Epithelial cell of proximal tubule (primary cell): ENCODE results near the gene ZNF513. TPM values are rescaled to one million over a fixed set of nuclear protein-coding genes. Genes with fewer than 3 reads are reported as not detected.
"Not testable (repeated sequence)": the region's sequence is repeated elsewhere in the genome, so short reads cannot be mapped to it uniquely, and the experiment has no call there.

Experiments
- DNase-seq: peaks from one replicate; pipeline ENCODE4 v3.0.0-alpha.2; 2011; ENCODE audit warnings: low read depth
- H3K4me3 ChIP-seq: 2 replicates; pipeline ENCODE4 v1.5.1; 2011; ENCODE audit warnings: low read depth, mild to moderate bottlenecking, low read length
- CTCF ChIP-seq: conservative IDR thresholded peaks from 2 replicates; pipeline ENCODE4 v1.5.1; 2012; ENCODE audit warnings: low read depth, mild to moderate bottlenecking, low read length
- total RNA-seq: library from RNA; depleted of rRNA; stranded (reverse); fragments of >200 nt; gene quantifications from 2 replicates; pipeline ENCODE4 v1.2.3, GENCODE V29; 2015

ZNF513 gene
- total RNA-seq, 1 donor from 2014 or later: 9.5 TPM

GRCh38 chr2:27353762-27354596 lies 26.6 kb downstream of the ZNF513 start:
- H3K4me3 ChIP-seq: no peak overlapping the region
- DNase-seq: no peak
- no peak for TF ChIP-seq CTCF

DNA sequence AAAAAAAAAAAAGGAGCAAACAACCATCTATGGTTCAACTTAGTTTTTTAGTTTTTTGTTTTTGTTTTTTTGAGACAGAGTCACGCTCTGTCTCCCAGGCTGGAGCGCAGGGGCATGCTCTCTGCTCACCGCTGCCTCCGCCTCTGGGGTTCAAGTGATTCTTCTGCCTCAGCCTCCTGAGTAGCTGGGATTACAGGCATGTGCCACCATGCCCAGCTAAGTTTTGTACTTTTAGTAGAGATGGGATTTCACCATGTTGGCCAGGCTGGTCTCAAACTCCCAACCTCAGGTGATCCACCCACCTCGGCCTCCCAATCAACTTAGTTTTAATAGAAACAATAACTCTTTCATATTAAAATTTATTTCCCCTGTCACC lies 27.2 kb downstream of the ZNF513 start:
- not testable (repeated sequence) for DNase-seq, H3K4me3 ChIP-seq

DNA sequence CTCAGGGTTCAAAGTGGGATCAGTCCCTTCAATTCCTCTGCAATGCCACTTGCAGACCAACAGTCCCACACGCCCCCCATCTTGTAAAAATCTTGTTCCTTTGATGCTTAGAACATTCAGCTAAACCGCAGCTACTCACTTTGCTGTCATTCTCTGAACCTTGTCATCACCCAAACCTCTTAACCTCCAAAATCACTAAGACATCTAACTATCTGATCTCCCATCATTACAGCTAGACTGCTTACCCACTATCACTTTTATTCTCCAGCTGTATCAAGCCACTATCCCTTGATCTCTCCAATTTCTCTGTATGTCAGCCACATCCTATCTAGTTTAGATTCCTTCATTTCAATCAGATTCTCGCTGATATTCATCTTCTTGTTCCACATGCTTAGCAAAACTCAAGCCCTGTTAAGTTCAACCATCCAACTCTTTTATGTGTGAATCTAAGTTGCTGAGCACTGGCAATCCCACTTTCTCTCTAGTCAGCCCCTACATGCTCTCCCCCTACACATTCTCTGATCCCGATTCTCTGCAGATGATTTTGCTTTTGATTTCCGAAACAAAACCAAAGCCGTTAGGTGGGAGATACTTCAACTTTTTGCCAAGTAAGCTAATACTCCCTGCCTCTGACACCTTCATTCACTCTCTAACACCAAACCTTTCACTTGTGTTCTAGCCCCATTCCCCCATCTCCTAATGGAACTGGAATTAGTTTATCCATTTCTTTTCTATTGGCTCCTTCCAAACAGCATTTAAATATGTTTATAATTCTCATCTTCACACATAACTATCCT lies 28.5 kb downstream of the ZNF513 start:
- no peak for DNase-seq
- no peak overlapping the region for H3K4me3 ChIP-seq
- TF ChIP-seq CTCF: no peak

DNA sequence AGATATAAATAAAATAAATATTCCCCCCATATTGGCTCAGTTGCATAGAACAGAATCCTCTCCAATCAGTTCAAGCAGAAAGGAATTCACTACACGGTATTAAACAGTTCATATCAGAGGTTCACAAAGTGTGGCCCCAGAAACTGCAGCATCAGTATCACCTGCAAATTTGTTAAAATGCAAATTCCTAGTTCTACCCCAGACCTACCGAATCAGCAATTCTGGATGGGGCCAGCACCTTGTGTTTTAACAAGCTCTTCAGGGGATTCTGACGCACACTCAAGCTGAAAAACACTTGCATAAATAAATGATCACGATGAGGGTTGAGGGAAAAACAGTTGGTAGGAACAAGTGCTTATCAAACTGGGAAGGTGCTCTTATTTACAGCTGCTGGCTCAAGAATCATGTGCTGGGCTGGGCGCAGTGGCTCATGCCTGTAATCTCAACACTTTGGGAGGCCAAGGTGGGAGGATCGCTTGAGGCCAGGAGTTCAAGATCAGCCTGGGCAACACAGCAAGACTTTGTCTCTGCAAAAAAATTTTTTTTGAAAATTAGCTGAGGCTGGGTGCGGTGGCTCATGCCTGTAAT lies 30.3 kb downstream of the ZNF513 start:
- no peak for TF ChIP-seq CTCF
- no peak overlapping the region for H3K4me3 ChIP-seq
- DNase-seq: no peak

GRCh38 chr2:27347641-27348040 lies 32.9 kb downstream of the ZNF513 start:
- no peak for DNase-seq
- H3K4me3 ChIP-seq: no peak overlapping the region
- no peak for TF ChIP-seq CTCF

- no peak for TF ChIP-seq CTCF
- no peak for DNase-seq
- H3K4me3 ChIP-seq: no peak overlapping the region
Observed at GRCh38 chr2:27336173-27336572, 44.4 kb downstream of the ZNF513 start.

GRCh38 chr2:27335311-27335710 lies 45.2 kb downstream of the ZNF513 start:
- no peak for DNase-seq
- H3K4me3 ChIP-seq: no peak overlapping the region
- no peak for TF ChIP-seq CTCF
